HEK293 (cell line): Measurements from ENCODE around the gene TOM1L2.
A peak's percentile ranks its signal among the peaks of the same experiment; 100 is the strongest.

ENCODE experiments used
- CTCF ChIA-PET: fragments of 350-600 bp; formaldehyde crosslinking; extraction: SDS; loops from one replicate; lab custom pipeline; 2021; ENCODE audit warnings: antibody characterized with exemption; lab: Yijun Ruan, JAX
- POLR2A ChIA-PET: fragments of 300-600 bp; formaldehyde crosslinking; extraction: SDS; loops from one replicate; lab custom pipeline; 2020; ENCODE audit warnings: antibody characterized with exemption, inconsistent platforms; lab: Yijun Ruan, JAX
- H3K27ac ChIP-seq: fragments of 200-500 bp; sonication (Bioruptor generic); 2 replicates; pipeline ENCODE4 v1.5.1; 2014; ENCODE audit warnings: low read depth, low read length, control low read depth, inconsistent platforms; ENCODE audit errors: extremely low read depth
- H3K36me3 ChIP-seq, 2 experiments: fragments of 200-500 bp in 1 of 2; sonication (Bioruptor generic) in 1 of 2; 1 replicate in 1 of 2; 2 replicates in 1 of 2; pipeline ENCODE4 v1.5.1; 2014 to 2017; ENCODE audit warnings: inconsistent platforms in 2 of 2, low read length in 2 of 2; ENCODE audit not compliant: control insufficient read depth in 2 of 2, insufficient read depth in 1 of 2
- H3K4me1 ChIP-seq: fragments of 200-500 bp; sonication (Bioruptor generic); 2 replicates; pipeline ENCODE4 v1.5.1; 2014; ENCODE audit warnings: mild to moderate bottlenecking, low read length, inconsistent platforms; ENCODE audit not compliant: control insufficient read depth, insufficient read depth
- H3K4me3 ChIP-seq: 2 replicates; pipeline ENCODE4 v1.5.1; 2011; ENCODE audit warnings: low read depth, mild to moderate bottlenecking, control low read depth, low read length, moderate library complexity
- H3K9me3 ChIP-seq: fragments of 200-500 bp; sonication (Bioruptor generic); 2 replicates; pipeline ENCODE4 v1.5.1; 2014; ENCODE audit warnings: low read depth, low read length, inconsistent platforms; ENCODE audit not compliant: control insufficient read depth, insufficient read depth
- ELK4 ChIP-seq: IDR thresholded peaks from 2 replicates; pipeline ENCODE4 v1.6.1; 2011; ENCODE audit warnings: mild to moderate bottlenecking, low read depth, low read length, borderline replicate concordance
- GLI2 ChIP-seq: fragments of 450-650 bp; formaldehyde crosslinking; IDR thresholded peaks from 2 replicates; pipeline ENCODE4; 2017; ENCODE audit warnings: missing biosample characterization, missing genetic modification characterization, low read depth, borderline replicate concordance
- WT1 ChIP-seq: fragments of 450-650 bp; formaldehyde crosslinking; IDR thresholded peaks from 2 replicates; pipeline ENCODE4 v1.5.1; 2016; ENCODE audit warnings: missing biosample characterization, missing genetic modification characterization
- ZBTB7A ChIP-seq: fragments of 450-650 bp; formaldehyde crosslinking; IDR thresholded peaks from 2 replicates; pipeline ENCODE4 v1.5.1; 2016; ENCODE audit warnings: low read depth, missing biosample characterization, missing genetic modification characterization
- ZFHX2 ChIP-seq: fragments of 450-650 bp; formaldehyde crosslinking; conservative IDR thresholded peaks from 2 replicates; pipeline ENCODE4 v1.5.1; 2016; ENCODE audit warnings: missing biosample characterization, missing genetic modification characterization
- ZIC2 ChIP-seq: fragments of 450-650 bp; formaldehyde crosslinking; IDR thresholded peaks from 2 replicates; pipeline ENCODE4 v1.5.1; 2016; ENCODE audit warnings: missing biosample characterization, missing genetic modification characterization
- ZNF175 ChIP-seq: fragments of 450-650 bp; formaldehyde crosslinking; IDR thresholded peaks from 2 replicates; pipeline ENCODE4 v1.5.1; 2016; ENCODE audit warnings: missing biosample characterization, missing genetic modification characterization
- ZNF248 ChIP-seq: fragments of 450-650 bp; formaldehyde crosslinking; IDR thresholded peaks from 2 replicates; pipeline ENCODE4 v1.5.1; 2017; ENCODE audit warnings: missing biosample characterization, missing genetic modification characterization
- ZNF324 ChIP-seq: fragments of 450-650 bp; formaldehyde crosslinking; IDR thresholded peaks from 2 replicates; pipeline ENCODE4 v1.5.1; 2016; ENCODE audit warnings: missing biosample characterization, missing genetic modification characterization
- ZNF366 ChIP-seq: fragments of 450-650 bp; formaldehyde crosslinking; conservative IDR thresholded peaks from 2 replicates; pipeline ENCODE4 v1.5.1; 2016; ENCODE audit warnings: missing biosample characterization, missing genetic modification characterization
- ZNF426 ChIP-seq: fragments of 450-650 bp; formaldehyde crosslinking; IDR thresholded peaks from 2 replicates; pipeline ENCODE4 v1.5.1; 2017; ENCODE audit warnings: missing biosample characterization, missing genetic modification characterization, mild to moderate bottlenecking, inconsistent platforms, moderate library complexity
- ZNF473 ChIP-seq: fragments of 450-650 bp; formaldehyde crosslinking; IDR thresholded peaks from 2 replicates; pipeline ENCODE4 v1.5.1; 2017; ENCODE audit warnings: missing biosample characterization, missing genetic modification characterization
- ZNF514 ChIP-seq: fragments of 450-650 bp; formaldehyde crosslinking; IDR thresholded peaks from 2 replicates; pipeline ENCODE4 v1.5.1; 2016; ENCODE audit warnings: missing biosample characterization, missing genetic modification characterization
- ZNF530 ChIP-seq: fragments of 450-650 bp; formaldehyde crosslinking; IDR thresholded peaks from 2 replicates; pipeline ENCODE4 v1.5.1; 2016; ENCODE audit warnings: low read depth, missing biosample characterization, missing genetic modification characterization
- ZNF626 ChIP-seq: fragments of 450-650 bp; sonication (Bioruptor Pico); formaldehyde crosslinking; IDR thresholded peaks from 2 replicates; pipeline ENCODE4 v1.5.1; 2018; ENCODE audit warnings: missing biosample characterization, missing genetic modification characterization, inconsistent platforms
- ZNF660 ChIP-seq: fragments of 450-650 bp; IDR thresholded peaks from 2 replicates; pipeline ENCODE4 v1.5.1; 2018; ENCODE audit warnings: missing biosample characterization, mild to moderate bottlenecking, missing genetic modification characterization
- ZNF664 ChIP-seq: fragments of 450-650 bp; formaldehyde crosslinking; IDR thresholded peaks from 2 replicates; pipeline ENCODE4 v1.5.1; 2016; ENCODE audit warnings: missing biosample characterization, missing genetic modification characterization
- ZNF692 ChIP-seq: fragments of 450-650 bp; formaldehyde crosslinking; IDR thresholded peaks from 2 replicates; pipeline ENCODE4 v1.5.1; 2016; ENCODE audit warnings: missing biosample characterization, missing genetic modification characterization
- ZNF707 ChIP-seq: fragments of 450-650 bp; formaldehyde crosslinking; IDR thresholded peaks from 2 replicates; pipeline ENCODE4 v1.5.1; 2016; ENCODE audit warnings: missing biosample characterization, missing genetic modification characterization
- ZNF747 ChIP-seq: fragments of 450-650 bp; formaldehyde crosslinking; IDR thresholded peaks from 2 replicates; pipeline ENCODE4 v1.5.1; 2016; ENCODE audit warnings: missing biosample characterization, missing genetic modification characterization
- TF ChIP-seq, protein P1 (sequence below): fragments of 450-650 bp; formaldehyde crosslinking; IDR thresholded peaks from 2 replicates; pipeline ENCODE4 v1.5.1; 2016; ENCODE audit warnings: missing biosample characterization, missing genetic modification characterization
- TF ChIP-seq, protein P2 (sequence below): fragments of 450-650 bp; formaldehyde crosslinking; IDR thresholded peaks from 2 replicates; pipeline ENCODE4 v1.5.1; 2017; ENCODE audit warnings: missing biosample characterization, missing genetic modification characterization

Gene TOM1L2

DNA sequence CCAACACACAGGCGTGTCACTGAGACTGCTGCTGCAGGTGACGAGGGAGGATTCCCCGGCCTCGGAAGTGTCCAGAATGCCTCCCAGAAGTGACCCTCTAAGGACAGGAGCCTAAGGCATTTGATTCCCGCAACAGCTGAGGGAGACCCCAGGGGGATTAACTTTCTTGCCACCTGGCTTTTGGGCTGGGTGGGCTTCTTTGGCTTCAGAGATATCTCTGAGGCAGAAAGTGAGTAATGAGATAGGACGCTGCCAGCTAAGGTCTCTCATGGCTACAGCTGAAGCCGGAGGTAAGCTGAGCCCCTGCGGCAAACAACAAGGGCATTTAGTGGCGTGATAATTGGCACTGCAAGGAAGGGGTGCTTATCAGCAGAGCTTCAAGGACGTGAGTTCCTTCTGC is 17.4 kb upstream of the TOM1L2 start:
- Histone ChIP-seq H3K9me3 (no peaks in the 10 kb centered on the region), H3K27ac (no peak overlapping the region), H3K36me3 (no peaks in the 10 kb centered on the region), H3K4me1 (no peaks in the 10 kb centered on the region), H3K4me3 (no peak overlapping the region)
- CTCF ChIA-PET = no interaction called here
- TF ChIP-seq, protein P1, sequence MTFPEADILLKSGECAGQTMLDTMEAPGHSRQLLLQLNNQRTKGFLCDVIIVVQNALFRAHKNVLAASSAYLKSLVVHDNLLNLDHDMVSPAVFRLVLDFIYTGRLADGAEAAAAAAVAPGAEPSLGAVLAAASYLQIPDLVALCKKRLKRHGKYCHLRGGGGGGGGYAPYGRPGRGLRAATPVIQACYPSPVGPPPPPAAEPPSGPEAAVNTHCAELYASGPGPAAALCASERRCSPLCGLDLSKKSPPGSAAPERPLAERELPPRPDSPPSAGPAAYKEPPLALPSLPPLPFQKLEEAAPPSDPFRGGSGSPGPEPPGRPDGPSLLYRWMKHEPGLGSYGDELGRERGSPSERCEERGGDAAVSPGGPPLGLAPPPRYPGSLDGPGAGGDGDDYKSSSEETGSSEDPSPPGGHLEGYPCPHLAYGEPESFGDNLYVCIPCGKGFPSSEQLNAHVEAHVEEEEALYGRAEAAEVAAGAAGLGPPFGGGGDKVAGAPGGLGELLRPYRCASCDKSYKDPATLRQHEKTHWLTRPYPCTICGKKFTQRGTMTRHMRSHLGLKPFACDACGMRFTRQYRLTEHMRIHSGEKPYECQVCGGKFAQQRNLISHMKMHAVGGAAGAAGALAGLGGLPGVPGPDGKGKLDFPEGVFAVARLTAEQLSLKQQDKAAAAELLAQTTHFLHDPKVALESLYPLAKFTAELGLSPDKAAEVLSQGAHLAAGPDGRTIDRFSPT (tag by site-specific recombination) = no peak
- TF ChIP-seq ZNF324 (tag by site-specific recombination) (no peak), ZNF530 (tag by site-specific recombination) (no peak), ZNF692 (tag by site-specific recombination) (no peak), ZFHX2 (tag by site-specific recombination) (no peak)
- POLR2A ChIA-PET = interaction anchor here (0.6 to 1.1 kb wide), 2 partner anchors 10 to 493 kb away, joined by 3 to 4 read pairs; partner anchors contain the start of gene RASD1

DNA sequence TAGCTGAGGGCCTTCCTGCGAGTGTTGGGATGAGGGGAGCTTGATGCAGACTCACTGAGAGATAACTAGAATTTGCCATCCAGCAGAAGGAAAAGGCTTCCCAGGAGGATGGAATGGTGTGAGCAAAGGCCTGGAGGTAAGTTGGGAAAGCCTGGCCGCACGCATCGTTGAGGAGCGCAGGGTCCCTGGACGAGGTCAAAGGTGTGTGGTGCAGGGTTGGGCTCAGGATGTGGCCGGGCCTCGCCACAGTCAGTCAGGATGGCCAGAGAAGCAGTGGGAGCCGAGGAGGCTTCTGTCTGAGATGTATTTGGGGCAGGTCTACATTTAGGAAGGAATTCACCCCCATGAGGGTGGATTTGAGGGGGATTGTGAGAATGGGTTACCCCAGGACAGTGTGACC is 16.9 kb upstream of the TOM1L2 start:
- CTCF ChIA-PET = no interaction called here

DNA sequence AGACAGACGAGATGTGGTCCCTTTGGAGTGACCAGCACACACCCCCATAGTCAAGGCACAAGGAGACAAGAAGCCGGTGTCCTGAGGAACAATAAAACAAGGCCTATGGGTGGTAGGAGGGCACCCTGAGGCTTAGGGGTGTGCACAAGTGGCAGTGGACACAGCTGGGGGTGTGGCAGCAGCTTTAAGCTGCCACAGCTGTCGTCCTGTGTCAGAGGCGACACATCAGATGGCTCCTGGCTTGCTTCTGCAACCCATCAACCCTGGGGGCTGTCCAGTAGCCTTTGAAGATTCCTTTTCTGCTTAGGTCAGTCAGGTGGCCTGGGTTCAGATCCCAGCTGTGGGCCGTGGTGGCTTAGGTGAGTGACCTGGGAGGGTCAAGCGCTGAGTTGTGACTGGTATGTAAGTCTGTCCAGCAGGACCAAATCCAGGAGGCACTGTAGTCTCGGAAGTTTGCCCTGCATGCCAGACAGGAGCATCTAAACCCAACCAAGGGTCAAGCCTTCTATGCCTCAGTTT is 16.3 kb upstream of the TOM1L2 start:
- Histone ChIP-seq H3K9me3 (no peaks in the 10 kb centered on the region), H3K27ac (no peak overlapping the region), H3K36me3 (no peaks in the 10 kb centered on the region), H3K4me1 (no peaks in the 10 kb centered on the region), H3K4me3 (no peak overlapping the region)
- CTCF ChIA-PET = no interaction called here
- POLR2A ChIA-PET = no interaction called here
- TF ChIP-seq GLI2 (tag by site-specific recombination) (no peak), ZIC2 (tag by site-specific recombination) (peak; percentile 19; the same call in 1 of the 2 replicates)

More for the DNA sequence above, 16.9 kb upstream of the TOM1L2 start:
- POLR2A ChIA-PET = interaction anchor here (0.6 to 1.1 kb wide), 2 partner anchors 9 to 493 kb away, joined by 3 to 4 read pairs; partner anchors contain the start of gene RASD1
- H3K4me3 ChIP-seq = no peak overlapping the region
- H3K27ac ChIP-seq = no peak overlapping the region
- no peaks in the 10 kb centered on the region for H3K4me1 ChIP-seq
- H3K9me3 ChIP-seq = no peaks in the 10 kb centered on the region
- H3K36me3 ChIP-seq = no peaks in the 10 kb centered on the region
- TF ChIP-seq ZNF473 (tag by site-specific recombination) (no peak), ZBTB7A (tag by site-specific recombination) (no peak)

DNA sequence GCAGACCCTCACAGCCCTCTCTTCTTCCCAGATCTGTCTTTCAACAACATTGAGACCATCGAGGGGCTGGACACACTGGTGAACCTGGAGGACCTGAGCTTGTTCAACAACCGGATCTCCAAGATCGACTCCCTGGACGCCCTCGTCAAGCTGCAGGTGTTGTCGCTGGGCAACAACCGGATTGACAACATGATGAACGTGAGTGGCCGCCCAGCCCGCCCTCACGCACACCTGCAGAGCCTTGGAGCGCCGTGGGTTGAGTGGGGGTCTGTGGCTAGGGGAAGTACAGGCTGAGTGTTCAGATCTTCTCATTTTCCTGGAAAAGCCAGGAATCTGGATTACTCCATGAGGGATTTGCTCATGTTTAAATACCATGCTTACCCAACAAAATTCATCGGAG is 15.7 kb upstream of the TOM1L2 start:
- no peak overlapping the region for H3K4me3 ChIP-seq
- ChIA-PET POLR2A (no interaction called here), CTCF (no interaction called here)
- TF ChIP-seq ZNF707 = no peak
- TF ChIP-seq ZNF175 = no peak
- TF ChIP-seq ZNF747 (tag by site-specific recombination) = no peak
- no peak for TF ChIP-seq ZNF426
- TF ChIP-seq ELK4 = no peak
- TF ChIP-seq WT1 = no peak
- TF ChIP-seq ZNF366 = no peak
- no peak for TF ChIP-seq ZNF660
- no peak for TF ChIP-seq ZNF626 (tag by site-specific recombination)
- no peak for TF ChIP-seq ZNF664
- no peak for TF ChIP-seq ZNF248
- TF ChIP-seq, protein P2, sequence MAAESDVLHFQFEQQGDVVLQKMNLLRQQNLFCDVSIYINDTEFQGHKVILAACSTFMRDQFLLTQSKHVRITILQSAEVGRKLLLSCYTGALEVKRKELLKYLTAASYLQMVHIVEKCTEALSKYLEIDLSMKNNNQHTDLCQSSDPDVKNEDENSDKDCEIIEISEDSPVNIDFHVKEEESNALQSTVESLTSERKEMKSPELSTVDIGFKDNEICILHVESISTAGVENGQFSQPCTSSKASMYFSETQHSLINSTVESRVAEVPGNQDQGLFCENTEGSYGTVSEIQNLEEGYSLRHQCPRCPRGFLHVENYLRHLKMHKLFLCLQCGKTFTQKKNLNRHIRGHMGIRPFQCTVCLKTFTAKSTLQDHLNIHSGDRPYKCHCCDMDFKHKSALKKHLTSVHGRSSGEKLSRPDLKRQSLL (tag by site-specific recombination) = no peak
- TF ChIP-seq ZNF514 (tag by site-specific recombination) = no peak

More for the DNA sequence above, 15.7 kb upstream of the TOM1L2 start:
- Histone ChIP-seq H3K9me3 (no peaks in the 10 kb centered on the region), H3K36me3 (no peaks in the 10 kb centered on the region), H3K27ac (0 out of 2 replicates have a peak overlapping the region, but pooled peaks have one; percentile 41), H3K4me1 (no peaks in the 10 kb centered on the region)
